ENCODE data around the gene LIPN. TPM values are rescaled to one million over a fixed set of nuclear protein-coding genes. Genes with fewer than 3 reads are reported as not detected.
A peak's percentile ranks its signal among the peaks of the same experiment; 100 is the strongest.

LIPN gene
- not detected for total RNA-seq
- long read RNA-seq, donor 1, result 0 reads
- long read RNA-seq, donor 2, result 0 reads

GRCh38 chr10:88759366-88760101 is at the start of gene LIPN:
Gene LIPN, plus strand, starts transcription at chr10:88760020. Its CDS starts 1,386 bp downstream, at chr10:88761406.
- TF ChIP-seq CTCF (IDR thresholded peaks at IDR 0.05), result no peak
- no peaks in the 10 kb centered on the region for H3K4me1 ChIP-seq (ENCODE audit: low read depth)
- H3K4me3 ChIP-seq, result no peak within 1 kb of the TSS
- peak in 1 of 3 donors; percentile 6 for DNase-seq
- no peaks in the 10 kb centered on the region for H3K9me3 ChIP-seq
- no peaks in the 10 kb centered on the region for H3K36me3 ChIP-seq (ENCODE audit: low read depth)
- peak; percentile 72 for ATAC-seq
- intact Hi-C loops (cut with DNase I, micrococcal nuclease), result no loop called here

- no peak for TF ChIP-seq CTCF (IDR thresholded peaks at IDR 0.05)
- ATAC-seq (no peak), DNase-seq (no peak)
- Histone ChIP-seq H3K36me3 (ENCODE audit: low read depth) (no peaks in the 10 kb centered on the region), H3K9me3 (no peaks in the 10 kb centered on the region), H3K4me1 (ENCODE audit: low read depth) (no peaks in the 10 kb centered on the region), H3K4me3 (no peak overlapping the region)
- intact Hi-C loops (cut with DNase I, micrococcal nuclease), result no loop called here
Observed at GRCh38 chr10:88715517-88715916, 44.3 kb upstream of the LIPN start.

- intact Hi-C loops (cut with DNase I, micrococcal nuclease), result no loop called here
- ATAC-seq (no peak), DNase-seq (no peak)
- TF ChIP-seq CTCF (IDR thresholded peaks at IDR 0.05), result no peak
- Histone ChIP-seq H3K36me3 (ENCODE audit: low read depth) (no peaks in the 10 kb centered on the region), H3K4me3 (no peak overlapping the region), H3K4me1 (ENCODE audit: low read depth) (no peaks in the 10 kb centered on the region), H3K9me3 (no peaks in the 10 kb centered on the region)
Observed at GRCh38 chr10:88721392-88721791, 38.4 kb upstream of the LIPN start.

GRCh38 chr10:88725798-88726197 is 34.0 kb upstream of the LIPN start:
- TF ChIP-seq CTCF (IDR thresholded peaks at IDR 0.05), result no peak
- H3K9me3 ChIP-seq, result no peaks in the 10 kb centered on the region
- H3K36me3 ChIP-seq (ENCODE audit: low read depth), result no peaks in the 10 kb centered on the region
- intact Hi-C loops (cut with DNase I, micrococcal nuclease), result no loop called here
- peak; percentile 55 for ATAC-seq
- no peak for DNase-seq
- no peaks in the 10 kb centered on the region for H3K4me1 ChIP-seq (ENCODE audit: low read depth)
- H3K4me3 ChIP-seq, result no peak overlapping the region

GRCh38 chr10:88728107-88728763 is 31.6 kb upstream of the LIPN start:
- intact Hi-C loops (cut with DNase I, micrococcal nuclease), result no loop called here
- peak in 2 of 3 donors; percentile 30 to 50 for DNase-seq
- no peak for ATAC-seq
- TF ChIP-seq CTCF (IDR thresholded peaks at IDR 0.05), result no peak
- Histone ChIP-seq H3K36me3 (ENCODE audit: low read depth) (no peaks in the 10 kb centered on the region), H3K4me3 (no peak overlapping the region), H3K4me1 (ENCODE audit: low read depth) (no peaks in the 10 kb centered on the region), H3K9me3 (no peaks in the 10 kb centered on the region)

All from mucosa of descending colon (tissue), 3 donors.